Thoracic aorta (tissue), 2 donors: ENCODE data around the gene PARP14. TPM values are rescaled to one million over a fixed set of nuclear protein-coding genes. Genes with fewer than 3 reads are reported as not detected.
"Not testable (repeated sequence)": the region's sequence is repeated elsewhere in the genome, so short reads cannot be mapped to it uniquely, and the experiment has no call there.

Experiments used
- ATAC-seq: fragments of 150-250 bp; one replicate; pipeline ENCODE4 v1.8.0; 2017; ENCODE audit warnings: low read depth; ENCODE audit not compliant: insufficient number of reproducible peaks, low FRiP score
- DNase-seq: peaks from one replicate; pipeline ENCODE4 v3.0.0-alpha.2; 2020; ENCODE audit warnings: low spot score
- H3K27ac ChIP-seq, 2 donors: fragments of 200-600 bp; sonication (generic); 1 replicate in 1 of 2; 2 replicates in 1 of 2; pipeline ENCODE4 v1.5.1; 2016; ENCODE audit warnings: mild to moderate bottlenecking in 2 of 2, moderate library complexity in 2 of 2
- H3K27me3 ChIP-seq: fragments of 200-600 bp; sonication (generic); replicated peaks from 2 replicates; pipeline ENCODE4 v1.6.0; 2016; ENCODE audit warnings: mild to moderate bottlenecking; ENCODE audit not compliant: insufficient read depth
- H3K36me3 ChIP-seq: fragments of 200-600 bp; sonication (generic); one replicate; pipeline ENCODE4 v1.5.1; 2016
- H3K4me1 ChIP-seq, 2 donors: fragments of 200-600 bp; sonication (generic); 1 replicate in 1 of 2; 2 replicates in 1 of 2; pipeline versions ENCODE4 v1.5.1 to v1.6.0; 2016; ENCODE audit warnings: low read depth in 2 of 2, mild to moderate bottlenecking in 1 of 2; ENCODE audit not compliant: control insufficient read depth in 1 of 2
- H3K4me3 ChIP-seq: fragments of 200-600 bp; sonication (generic); 2 replicates; pipeline ENCODE4 v1.5.1; 2016; ENCODE audit warnings: mild to moderate bottlenecking
- H3K9me3 ChIP-seq: fragments of 200-600 bp; sonication (generic); 2 replicates; pipeline ENCODE4 v1.5.1; 2016
- total RNA-seq, 2 donors: library from RNA; depleted of rRNA; stranded (reverse); fragments of >200 nt; gene quantifications; one replicate each; pipeline versions ENCODE4 v1.1.0 to v1.2.3, GENCODE V29; 2016
- TF ChIP-seq, protein P1 (sequence below): fragments of 200-600 bp; sonication (generic); IDR thresholded peaks from one replicate; pipeline ENCODE4 v1.5.1; 2019; ENCODE audit warnings: antibody characterized with exemption

PARP14 gene
- total RNA-seq, 2 donors from 2014 or later, result 57.1 to 74.1 TPM

DNA sequence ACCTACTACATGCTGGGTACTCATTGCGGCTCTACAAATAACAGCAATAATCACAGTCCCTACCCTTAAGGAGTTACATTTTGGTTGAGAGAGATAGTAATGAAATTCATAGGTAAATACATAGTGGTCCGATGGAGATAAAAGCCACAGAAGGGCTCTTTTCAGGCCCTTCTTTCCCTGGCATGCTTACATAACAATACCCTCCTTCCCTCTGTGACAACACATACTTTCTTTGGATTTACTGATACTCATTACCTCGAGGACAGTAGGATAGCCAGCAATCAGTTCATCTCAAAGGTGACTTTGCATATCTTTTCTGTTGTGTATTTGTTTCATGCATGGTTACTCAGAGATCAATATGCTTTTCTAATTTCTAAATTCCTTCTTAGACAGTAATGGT, 58.5 kb downstream of the PARP14 start:
- Histone ChIP-seq H3K4me3 (no peak overlapping the region), H3K4me1 (no peaks in the 10 kb centered on the region), H3K36me3 (peaks cover 12% of the 10 kb centered on the region), H3K9me3 (no peaks in the 10 kb centered on the region), H3K27me3 (no peaks in the 10 kb centered on the region), H3K27ac (no peak overlapping the region)
- TF ChIP-seq, protein P1, sequence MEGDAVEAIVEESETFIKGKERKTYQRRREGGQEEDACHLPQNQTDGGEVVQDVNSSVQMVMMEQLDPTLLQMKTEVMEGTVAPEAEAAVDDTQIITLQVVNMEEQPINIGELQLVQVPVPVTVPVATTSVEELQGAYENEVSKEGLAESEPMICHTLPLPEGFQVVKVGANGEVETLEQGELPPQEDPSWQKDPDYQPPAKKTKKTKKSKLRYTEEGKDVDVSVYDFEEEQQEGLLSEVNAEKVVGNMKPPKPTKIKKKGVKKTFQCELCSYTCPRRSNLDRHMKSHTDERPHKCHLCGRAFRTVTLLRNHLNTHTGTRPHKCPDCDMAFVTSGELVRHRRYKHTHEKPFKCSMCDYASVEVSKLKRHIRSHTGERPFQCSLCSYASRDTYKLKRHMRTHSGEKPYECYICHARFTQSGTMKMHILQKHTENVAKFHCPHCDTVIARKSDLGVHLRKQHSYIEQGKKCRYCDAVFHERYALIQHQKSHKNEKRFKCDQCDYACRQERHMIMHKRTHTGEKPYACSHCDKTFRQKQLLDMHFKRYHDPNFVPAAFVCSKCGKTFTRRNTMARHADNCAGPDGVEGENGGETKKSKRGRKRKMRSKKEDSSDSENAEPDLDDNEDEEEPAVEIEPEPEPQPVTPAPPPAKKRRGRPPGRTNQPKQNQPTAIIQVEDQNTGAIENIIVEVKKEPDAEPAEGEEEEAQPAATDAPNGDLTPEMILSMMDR, result no peak
- ATAC-seq, result no peak
- DNase-seq, result no peak

DNA sequence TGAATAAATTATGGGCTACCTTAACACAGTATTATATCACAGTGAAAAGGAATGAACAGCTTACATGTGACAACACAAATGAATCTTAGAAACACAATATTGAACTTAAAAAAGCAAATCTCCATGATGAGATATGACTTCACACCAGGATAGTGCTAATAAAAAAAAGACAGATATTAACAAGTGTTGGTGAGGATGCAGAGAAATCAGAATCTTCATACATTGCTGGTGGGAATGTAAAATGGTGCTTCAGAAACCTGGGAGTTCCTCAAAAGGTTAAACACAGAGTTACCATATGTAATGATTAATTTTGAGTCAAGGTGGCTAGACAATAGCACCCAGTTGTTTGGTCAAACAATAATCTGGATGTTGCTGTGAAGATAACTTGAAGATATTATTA, 61.6 kb downstream of the PARP14 start:
- TF ChIP-seq, protein P1, result no peak
- DNase-seq (no peak), ATAC-seq (no peak)
- H3K9me3 ChIP-seq, result no peaks in the 10 kb centered on the region
- H3K27me3 ChIP-seq, result no peaks in the 10 kb centered on the region
- H3K4me1 ChIP-seq, result no peaks in the 10 kb centered on the region
- peaks cover 12% of the 10 kb centered on the region for H3K36me3 ChIP-seq
- no peak overlapping the region for H3K27ac ChIP-seq
- no peak overlapping the region for H3K4me3 ChIP-seq

DNA sequence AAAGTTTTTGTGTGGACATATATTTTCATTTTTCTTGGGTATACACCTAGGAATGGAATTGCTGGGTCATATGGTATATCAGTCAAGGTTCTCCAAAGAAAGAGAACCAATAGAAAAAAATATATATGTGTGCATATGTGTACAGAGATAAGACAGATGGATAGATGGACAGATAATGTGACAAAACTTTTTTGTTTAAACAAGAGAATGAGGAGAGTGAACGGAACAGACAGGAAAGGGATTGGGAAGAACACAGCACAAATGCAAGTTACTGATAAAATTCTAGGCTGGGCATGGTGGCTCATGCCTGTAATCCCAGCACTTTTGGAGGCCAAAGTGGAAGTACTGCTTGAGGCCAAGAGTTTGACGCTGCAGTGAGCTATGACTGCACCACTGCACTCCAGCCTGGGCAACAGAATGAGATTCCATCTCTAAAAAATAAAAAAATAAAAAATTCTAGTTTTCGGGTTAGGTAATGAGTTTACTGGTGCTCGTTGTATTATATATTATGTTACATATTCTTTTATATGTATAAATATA, 63.0 kb downstream of the PARP14 start:
- H3K27ac ChIP-seq, result no peak overlapping the region
- DNase-seq (no peak), ATAC-seq (no peak)
- TF ChIP-seq, protein P1, result no peak
- H3K27me3 ChIP-seq, result no peaks in the 10 kb centered on the region
- H3K9me3 ChIP-seq, result no peaks in the 10 kb centered on the region
- H3K36me3 ChIP-seq, result peaks cover 12% of the 10 kb centered on the region
- no peaks in the 10 kb centered on the region for H3K4me1 ChIP-seq
- H3K4me3 ChIP-seq, result no peak overlapping the region

DNA sequence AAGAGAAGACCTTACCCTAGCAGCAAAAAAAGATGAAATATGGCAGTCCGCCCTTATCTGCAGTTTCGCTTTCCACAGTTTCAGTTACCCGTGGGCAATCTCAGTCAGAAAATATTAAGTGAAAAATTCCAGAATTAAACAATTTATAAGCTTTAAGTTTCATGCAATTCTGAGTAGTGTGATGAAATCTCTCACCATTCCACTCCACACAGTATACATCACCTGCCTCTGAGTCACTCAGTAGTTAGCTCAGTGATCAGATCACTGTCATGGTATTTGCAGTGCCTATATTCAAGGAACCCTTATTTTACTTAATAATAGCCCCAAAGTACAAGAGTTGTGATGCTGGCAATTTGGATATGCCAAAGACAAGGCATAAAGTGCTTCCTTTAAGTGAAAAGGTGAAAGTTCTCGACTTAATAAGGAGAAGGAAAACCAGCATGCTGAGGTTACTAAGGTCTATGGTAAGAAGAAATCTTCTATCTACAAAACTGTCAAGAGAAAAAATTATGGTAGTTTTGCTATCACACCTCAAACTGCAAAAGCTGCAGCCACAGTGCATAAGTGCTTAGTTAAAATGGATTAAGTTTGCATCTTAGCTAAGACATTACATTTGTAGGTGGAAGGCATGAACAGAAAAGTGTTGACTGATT, 64.9 kb downstream of the PARP14 start:
- Histone ChIP-seq H3K4me3 (no peak overlapping the region), H3K9me3 (no peaks in the 10 kb centered on the region), H3K27me3 (no peaks in the 10 kb centered on the region), H3K4me1 (no peaks in the 10 kb centered on the region), H3K27ac (no peak overlapping the region), H3K36me3 (peaks cover 4% of the 10 kb centered on the region)
- no peak for ATAC-seq
- DNase-seq, result no peak
- TF ChIP-seq, protein P1, result no peak

DNA sequence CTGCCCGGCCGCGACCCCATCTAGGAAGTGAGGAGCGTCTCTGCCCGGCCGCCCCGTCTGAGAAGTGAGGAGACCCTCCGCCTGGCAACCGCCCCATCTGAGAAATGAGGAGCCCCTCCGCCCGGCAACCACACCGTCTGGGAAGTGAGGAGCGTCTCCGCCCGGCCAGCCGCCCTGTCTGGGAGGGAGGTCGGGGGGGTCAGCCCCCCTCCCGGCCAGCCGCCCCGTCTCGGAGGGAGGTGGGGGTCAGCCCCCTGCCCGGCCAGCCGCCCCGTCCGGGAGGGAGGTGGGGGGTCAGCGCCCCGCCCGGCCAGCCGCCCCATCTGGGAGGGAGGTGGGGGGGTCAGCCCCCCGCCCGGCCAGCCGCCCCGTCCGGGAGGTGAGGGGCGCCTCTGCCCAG, 66.7 kb downstream of the PARP14 start:
- H3K27ac ChIP-seq, DNase-seq, H3K4me3 ChIP-seq, H3K27me3 ChIP-seq, H3K9me3 ChIP-seq, H3K4me1 ChIP-seq, ATAC-seq, H3K36me3 ChIP-seq: not testable (repeated sequence)

DNA sequence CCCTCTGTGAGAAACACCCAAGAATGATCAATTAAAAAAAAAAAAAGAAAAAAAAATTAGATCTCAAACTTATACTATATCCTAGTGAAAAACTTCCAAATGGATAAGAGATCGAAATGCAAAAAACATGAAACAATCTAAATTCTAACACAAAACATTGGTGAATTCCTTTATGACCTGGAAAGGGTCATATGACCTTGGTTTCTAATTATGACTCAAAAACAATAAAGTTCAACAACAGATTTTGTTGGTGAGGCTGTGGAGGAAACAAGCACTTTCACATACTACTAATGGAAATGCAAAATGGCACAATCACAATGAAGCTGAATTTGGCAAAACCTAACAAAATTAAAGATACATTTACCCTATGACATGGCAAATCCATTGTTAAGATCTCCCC, 67.7 kb downstream of the PARP14 start:
- no peak for ATAC-seq
- Histone ChIP-seq H3K27me3 (no peaks in the 10 kb centered on the region), H3K27ac (no peak overlapping the region), H3K4me1 (no peaks in the 10 kb centered on the region), H3K9me3 (no peaks in the 10 kb centered on the region), H3K36me3 (no peaks in the 10 kb centered on the region), H3K4me3 (no peak overlapping the region)
- TF ChIP-seq, protein P1, result no peak
- no peak for DNase-seq
